Fibroblast of skin of back (primary cell): ENCODE measurements around the gene C10orf67. TPM values are rescaled to one million over a fixed set of nuclear protein-coding genes. Genes with fewer than 3 reads are reported as not detected.
A peak's percentile ranks its signal among the peaks of the same experiment; 100 is the strongest.
"Not testable (repeated sequence)": the region's sequence is repeated elsewhere in the genome, so short reads cannot be mapped to it uniquely, and the experiment has no call there.

ENCODE experiments used
- DNase-seq: peaks from one replicate; pipeline ENCODE4 v3.0.0-alpha.2; 2013
- polyA plus RNA-seq, 2 experiments: library from polyadenylated mRNA; unstranded; fragments of 120-200 nt; gene quantifications; one replicate each; pipeline ENCODE4 v1.2.1, GENCODE V29; 2013; ENCODE audit not compliant: insufficient read length in 2 of 2

The C10orf67 gene
- polyA plus RNA-seq (2013, experiment 1 of 2; ENCODE audit: insufficient read length), result 0.10 TPM
- 0.06 TPM for polyA plus RNA-seq (2013, experiment 2 of 2; ENCODE audit: insufficient read length)

DNA sequence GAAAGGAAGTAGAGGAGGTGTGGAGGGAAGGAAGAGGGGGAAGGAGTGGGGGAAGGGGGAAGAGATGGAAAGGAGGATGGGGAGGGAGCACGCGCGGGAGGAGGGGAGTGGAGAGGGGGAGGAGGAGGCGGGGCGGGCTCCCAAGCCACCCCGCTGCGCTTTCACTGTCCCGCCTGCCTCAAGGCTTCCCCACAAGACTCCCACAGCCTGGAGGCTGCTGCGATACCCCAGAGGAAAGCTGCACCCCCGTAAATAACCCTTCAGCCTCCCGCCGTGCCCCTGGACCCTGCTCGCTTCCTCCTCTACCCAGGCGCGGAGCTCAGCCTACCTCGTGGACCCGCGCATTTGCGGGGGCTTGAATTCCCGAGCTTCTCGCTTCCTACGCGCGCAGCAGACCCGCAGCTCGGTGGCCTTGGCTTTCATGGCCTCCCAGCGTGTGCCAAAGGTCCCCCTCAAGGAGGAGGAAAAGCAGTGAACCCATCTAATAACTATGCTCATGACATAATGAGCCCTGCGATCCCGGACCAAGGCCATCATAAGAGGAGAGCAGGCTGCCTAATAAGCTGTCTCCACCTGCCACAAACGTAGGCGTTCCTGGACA, at the start of gene C10orf67:
TSS of gene C10orf67 (minus strand) at position 557 of the 601 bp plus-strand sequence. CDS start at position 534, 23 bp downstream.
- peak; percentile 54 for DNase-seq

- no peak for DNase-seq
These were observed 47.2 kb upstream of the C10orf67 start for GRCh38 chr10:23391821-23392220.

- no peak for DNase-seq
These were observed 46.2 kb upstream of the C10orf67 start for GRCh38 chr10:23390809-23391208.

DNA sequence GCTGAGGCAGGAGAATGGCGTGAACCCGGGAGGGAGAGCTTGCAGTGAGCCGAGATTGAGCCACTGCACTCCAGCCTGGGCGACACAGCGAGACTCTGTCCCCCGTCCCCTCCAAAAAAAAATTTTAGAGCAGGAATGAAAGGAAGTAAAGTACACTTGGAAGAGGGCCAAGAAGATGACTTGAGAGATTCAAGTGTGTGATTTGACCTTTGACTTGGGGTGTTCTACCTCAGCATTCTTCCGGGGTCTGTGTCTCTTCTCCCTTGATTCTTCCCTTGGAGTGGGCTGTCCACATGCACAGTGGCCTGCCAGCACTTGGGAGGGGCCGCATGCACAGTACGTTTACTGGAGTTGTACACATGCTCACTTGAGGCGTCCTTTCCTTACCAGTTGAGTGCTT, 45.8 kb upstream of the C10orf67 start:
- not testable (repeated sequence) for DNase-seq

- not testable (repeated sequence) for DNase-seq
These were observed 42.9 kb upstream of the C10orf67 start for GRCh38 chr10:23387516-23387915.

- no peak for DNase-seq
These were observed 41.5 kb upstream of the C10orf67 start for GRCh38 chr10:23386052-23386451.

GRCh38 chr10:23384364-23384763, 39.8 kb upstream of the C10orf67 start:
- DNase-seq, result peak; percentile 13

DNA sequence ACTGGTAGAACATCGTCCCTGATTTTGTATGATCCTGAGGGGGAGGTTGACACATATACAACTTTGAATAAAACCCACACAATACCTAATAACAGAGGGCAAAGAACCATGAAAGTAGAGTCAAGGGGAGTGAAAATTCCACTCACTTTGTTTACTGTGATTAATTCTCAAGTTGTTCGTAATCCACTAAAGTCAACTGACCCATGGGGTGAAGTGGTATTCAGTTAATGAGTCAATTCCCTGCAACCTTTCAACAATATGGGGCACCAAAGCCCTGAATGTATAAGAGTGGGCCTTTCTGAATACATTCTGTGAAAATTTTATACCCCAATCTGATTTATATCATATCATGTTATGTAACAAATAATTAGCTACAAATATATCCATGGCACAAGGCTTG, 39.0 kb upstream of the C10orf67 start:
- no peak for DNase-seq

DNA sequence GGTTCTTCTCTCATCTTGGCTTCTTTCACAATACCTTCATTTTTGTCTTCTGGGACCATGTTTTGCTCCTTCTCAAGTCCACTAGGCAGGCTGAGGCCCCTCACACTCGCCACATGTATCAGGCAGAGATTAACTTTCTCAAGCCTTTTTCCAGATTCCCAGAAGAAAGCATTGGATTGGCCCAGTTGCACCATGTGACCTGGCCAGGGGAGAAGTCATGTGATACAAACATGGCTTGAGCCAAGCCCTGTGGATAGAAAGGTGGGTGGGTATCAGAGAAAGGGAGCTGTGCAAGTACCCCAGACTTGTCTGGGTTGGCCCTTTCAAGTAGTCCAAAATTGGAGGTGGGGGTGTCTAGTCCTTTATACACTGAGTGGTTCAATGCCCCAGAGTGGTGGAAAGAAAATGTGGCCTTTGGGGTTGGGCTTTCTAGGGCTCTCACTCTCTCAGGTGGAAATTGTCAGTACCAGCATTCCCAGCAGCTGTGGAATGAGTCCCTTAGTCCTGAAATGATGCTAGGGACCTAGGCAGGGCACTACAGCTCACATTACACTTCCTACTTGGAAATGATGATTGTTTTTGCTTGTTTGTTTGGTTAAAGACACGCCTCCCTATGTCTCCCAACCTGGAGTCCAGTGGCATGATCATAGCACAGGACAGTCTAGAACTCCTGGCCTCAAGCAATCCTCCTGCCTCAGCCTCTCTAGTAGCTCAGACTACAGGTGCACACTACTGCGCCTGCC, 36.9 kb upstream of the C10orf67 start:
- no peak for DNase-seq

- DNase-seq, result no peak
These were observed 35.1 kb upstream of the C10orf67 start for GRCh38 chr10:23379686-23380085.

DNA sequence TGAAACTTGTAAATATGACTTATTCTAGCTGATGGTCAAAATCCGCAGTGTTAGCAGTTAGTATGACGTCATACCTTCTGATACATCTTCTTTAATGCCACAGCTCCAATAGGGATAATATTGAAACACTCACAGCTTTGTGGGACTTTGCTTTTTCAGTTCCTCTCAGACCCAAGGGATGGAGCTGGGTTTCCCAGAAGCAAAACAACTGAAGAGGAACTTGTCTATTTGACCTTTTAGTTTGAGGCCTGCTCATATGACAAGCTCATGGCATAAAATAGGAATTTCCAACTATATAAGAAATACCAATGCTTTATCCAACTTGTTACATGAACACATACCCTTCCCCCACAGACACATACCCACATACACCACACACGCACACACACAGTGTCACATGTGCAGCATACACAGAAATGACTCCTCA, 31.6 kb upstream of the C10orf67 start:
- DNase-seq, result no peak

DNA sequence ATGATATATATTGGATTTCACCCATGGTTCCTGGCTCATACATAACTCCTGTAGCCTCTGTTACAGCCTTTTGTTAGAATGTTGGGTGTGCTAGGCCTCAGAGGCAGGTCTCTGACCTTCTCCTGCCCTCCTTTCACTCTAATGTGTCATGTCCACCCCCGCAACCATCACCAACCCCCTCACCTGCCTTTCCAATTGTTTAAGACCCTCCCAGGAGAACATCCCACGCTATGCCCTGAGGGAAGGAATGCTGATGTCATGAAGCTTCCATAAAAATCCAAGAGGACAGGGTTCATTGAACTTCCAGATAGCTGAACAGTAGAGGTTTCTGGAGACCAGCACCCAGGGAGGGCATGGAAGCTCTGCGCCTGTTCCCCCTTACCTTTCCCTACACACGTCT, 30.8 kb upstream of the C10orf67 start:
- DNase-seq, result no peak

- DNase-seq, result no peak
These were observed 28.6 kb upstream of the C10orf67 start for GRCh38 chr10:23373156-23373555.

- DNase-seq, result no peak
These were observed 26.5 kb upstream of the C10orf67 start for GRCh38 chr10:23371073-23371472.

- peak; percentile 10 for DNase-seq
These were observed 25.5 kb upstream of the C10orf67 start for GRCh38 chr10:23370106-23370505.

GRCh38 chr10:23368816-23369640, 24.4 kb upstream of the C10orf67 start:
- no peak for DNase-seq

- no peak for DNase-seq
These were observed 23.4 kb upstream of the C10orf67 start for GRCh38 chr10:23367896-23368595.

DNA sequence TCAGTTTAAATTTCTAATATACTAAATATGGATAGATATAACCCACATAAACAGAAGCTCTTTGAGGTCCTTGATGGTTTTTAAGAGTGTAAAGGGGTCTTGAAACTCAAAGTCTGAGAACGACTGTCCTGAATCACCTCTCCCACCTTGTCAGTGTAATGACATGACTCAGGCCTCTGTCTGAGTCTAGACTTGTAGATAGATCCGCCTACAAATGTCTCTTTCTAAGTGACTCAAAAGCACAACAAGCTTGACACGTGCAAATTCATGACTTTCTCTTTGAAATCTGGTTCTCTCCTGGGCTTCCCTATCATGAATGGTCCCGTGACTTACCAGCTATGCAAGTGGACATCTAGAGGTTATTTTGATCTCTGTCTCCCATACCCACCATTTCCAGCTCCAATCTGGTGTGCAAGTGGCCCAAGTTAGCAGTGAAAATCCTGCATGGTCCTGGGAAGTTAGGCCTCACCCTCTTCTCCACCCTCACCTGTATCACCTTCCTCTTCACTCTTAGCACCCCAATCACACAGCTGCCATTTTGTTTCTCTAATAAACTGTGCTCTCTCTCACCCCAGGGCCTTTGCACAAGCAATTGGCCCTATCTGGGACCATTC, 20.9 kb upstream of the C10orf67 start:
- not testable (repeated sequence) for DNase-seq

GRCh38 chr10:23364378-23364777, 19.8 kb upstream of the C10orf67 start:
- no peak for DNase-seq

GRCh38 chr10:23363793-23364135, 19.2 kb upstream of the C10orf67 start:
- DNase-seq, result no peak

GRCh38 chr10:23362879-23363792, 18.5 kb upstream of the C10orf67 start:
- DNase-seq, result no peak
